HUDEP-2 (cell line): ENCODE measurements around the gene LAMC1.

ENCODE experiments used
- DNase-seq, 76 experiments: peaks; one replicate each; lab custom pipeline; 2025; ENCODE audit not compliant: unreplicated experiment in 76 of 76; lab: John Stamatoyannopoulos, UW

Gene LAMC1

GRCh38 chr1:183075861-183076260, 52.6 kb downstream of the LAMC1 start:
- DNase-seq = no peak

- no peak for DNase-seq
These were observed 53.9 kb downstream of the LAMC1 start for GRCh38 chr1:183077097-183077496.

- no peak for DNase-seq
These were observed 56.6 kb downstream of the LAMC1 start for GRCh38 chr1:183079712-183080388.

GRCh38 chr1:183080406-183080805, 57.2 kb downstream of the LAMC1 start:
- DNase-seq = no peak

GRCh38 chr1:183081402-183082120, 58.3 kb downstream of the LAMC1 start:
- no peak for DNase-seq

GRCh38 chr1:183082650-183083049, 59.4 kb downstream of the LAMC1 start:
- DNase-seq = no peak

- DNase-seq = no peak
These were observed 63.8 kb downstream of the LAMC1 start for GRCh38 chr1:183087001-183087400.

- DNase-seq = no peak
These were observed 65.9 kb downstream of the LAMC1 start for GRCh38 chr1:183089025-183089639.

- no peak for DNase-seq
These were observed 67.3 kb downstream of the LAMC1 start for GRCh38 chr1:183090391-183091006.

- DNase-seq = no peak
These were observed 68.0 kb downstream of the LAMC1 start for GRCh38 chr1:183091181-183091580.

GRCh38 chr1:183092350-183092749, 69.1 kb downstream of the LAMC1 start:
- no peak for DNase-seq

- DNase-seq = no peak
These were observed 69.9 kb downstream of the LAMC1 start for GRCh38 chr1:183093066-183093668.

- no peak for DNase-seq
These were observed 70.6 kb downstream of the LAMC1 start for GRCh38 chr1:183093786-183094298.

- DNase-seq = no peak
These were observed 71.1 kb downstream of the LAMC1 start for GRCh38 chr1:183094351-183094750.

- DNase-seq = no peak
These were observed 73.1 kb downstream of the LAMC1 start for GRCh38 chr1:183096351-183096750.

GRCh38 chr1:183096894-183097293, 73.7 kb downstream of the LAMC1 start:
- DNase-seq = no peak

- DNase-seq = no peak
These were observed 74.3 kb downstream of the LAMC1 start for GRCh38 chr1:183097438-183098051.

GRCh38 chr1:183098317-183098716, 75.1 kb downstream of the LAMC1 start:
- DNase-seq = no peak

- no peak for DNase-seq
These were observed 77.2 kb downstream of the LAMC1 start for GRCh38 chr1:183100361-183100974.

- no peak for DNase-seq
These were observed 77.9 kb downstream of the LAMC1 start for GRCh38 chr1:183101081-183101480.
